Neutrophil (primary cell): ENCODE measurements around the gene HAP1.
"Not testable (repeated sequence)": the region's sequence is repeated elsewhere in the genome, so short reads cannot be mapped to it uniquely, and the experiment has no call there.

Experiments used
- H3K27ac ChIP-seq: fragments of 200-600 bp; sonication (generic); 2 replicates; pipeline ENCODE4 v1.5.1; 2016; ENCODE audit warnings: mild to moderate bottlenecking, moderate library complexity
- H3K27me3 ChIP-seq: fragments of 200-600 bp; sonication (generic); 2 replicates; pipeline ENCODE4 v1.6.0; 2016; ENCODE audit warnings: mild to moderate bottlenecking
- H3K36me3 ChIP-seq: fragments of 200-600 bp; sonication (generic); 2 replicates; pipeline ENCODE4 v1.5.1; 2017
- H3K4me1 ChIP-seq, 2 experiments: fragments of 200-600 bp in 1 of 2; sonication (generic) in 1 of 2; 1 replicate in 1 of 2; 2 replicates in 1 of 2; pipeline versions ENCODE4 v1.5.1 to v1.6.1; 2013 to 2016; ENCODE audit warnings: low read depth in 1 of 2, low read length in 1 of 2, mild to moderate bottlenecking in 1 of 2, moderate library complexity in 1 of 2; ENCODE audit not compliant: control insufficient read depth in 1 of 2, insufficient read depth in 1 of 2
- H3K4me3 ChIP-seq, 2 experiments: fragments of 200-600 bp in 1 of 2; sonication (generic) in 1 of 2; 1 replicate in 1 of 2; 2 replicates in 1 of 2; pipeline ENCODE4 v1.5.1; 2013 to 2016; ENCODE audit warnings: low read depth in 1 of 2, low read length in 1 of 2, mild to moderate bottlenecking in 1 of 2, moderate library complexity in 1 of 2
- H3K9me3 ChIP-seq: fragments of 200-600 bp; sonication (generic); 2 replicates; pipeline ENCODE4 v1.5.1; 2016
- TF ChIP-seq, protein P1 (sequence below): fragments of 200-600 bp; sonication (generic); IDR thresholded peaks from 2 replicates; pipeline ENCODE4 v1.5.1; 2016; ENCODE audit warnings: antibody characterized with exemption

Gene HAP1

DNA sequence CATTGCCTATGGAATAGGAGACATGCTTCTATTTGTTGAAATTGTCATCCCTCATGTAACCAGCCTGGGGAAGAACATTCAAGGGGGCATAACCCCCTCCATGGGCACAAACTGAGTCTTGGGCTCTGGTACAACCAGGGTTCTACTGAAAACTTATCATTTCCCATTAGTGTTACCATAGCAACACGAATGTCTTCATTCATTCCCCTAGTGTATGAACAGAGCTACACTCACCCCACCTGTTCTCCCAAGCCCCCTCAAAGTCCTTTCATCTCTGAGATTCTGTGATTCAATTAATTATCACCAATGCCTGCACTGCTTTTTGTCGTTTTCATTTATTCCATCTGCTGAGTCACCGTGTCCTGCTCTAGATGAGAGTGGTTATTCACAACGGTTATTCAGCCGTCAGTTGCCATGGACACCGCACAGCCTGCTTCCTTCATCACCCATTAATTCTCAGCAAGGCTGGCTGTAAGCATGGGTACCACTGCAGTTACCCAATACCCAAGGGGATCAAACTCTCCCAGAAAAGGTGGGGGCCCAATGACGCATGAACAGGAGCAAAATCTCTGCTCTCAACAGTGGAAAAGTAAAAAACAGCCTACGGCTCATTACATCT, 23.9 kb downstream of the HAP1 start:
- TF ChIP-seq, protein P1, sequence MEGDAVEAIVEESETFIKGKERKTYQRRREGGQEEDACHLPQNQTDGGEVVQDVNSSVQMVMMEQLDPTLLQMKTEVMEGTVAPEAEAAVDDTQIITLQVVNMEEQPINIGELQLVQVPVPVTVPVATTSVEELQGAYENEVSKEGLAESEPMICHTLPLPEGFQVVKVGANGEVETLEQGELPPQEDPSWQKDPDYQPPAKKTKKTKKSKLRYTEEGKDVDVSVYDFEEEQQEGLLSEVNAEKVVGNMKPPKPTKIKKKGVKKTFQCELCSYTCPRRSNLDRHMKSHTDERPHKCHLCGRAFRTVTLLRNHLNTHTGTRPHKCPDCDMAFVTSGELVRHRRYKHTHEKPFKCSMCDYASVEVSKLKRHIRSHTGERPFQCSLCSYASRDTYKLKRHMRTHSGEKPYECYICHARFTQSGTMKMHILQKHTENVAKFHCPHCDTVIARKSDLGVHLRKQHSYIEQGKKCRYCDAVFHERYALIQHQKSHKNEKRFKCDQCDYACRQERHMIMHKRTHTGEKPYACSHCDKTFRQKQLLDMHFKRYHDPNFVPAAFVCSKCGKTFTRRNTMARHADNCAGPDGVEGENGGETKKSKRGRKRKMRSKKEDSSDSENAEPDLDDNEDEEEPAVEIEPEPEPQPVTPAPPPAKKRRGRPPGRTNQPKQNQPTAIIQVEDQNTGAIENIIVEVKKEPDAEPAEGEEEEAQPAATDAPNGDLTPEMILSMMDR = no peak
- peaks cover 19% of the 10 kb centered on the region for H3K27me3 ChIP-seq
- no peaks in the 10 kb centered on the region for H3K36me3 ChIP-seq
- H3K27ac ChIP-seq = no peak overlapping the region
- H3K9me3 ChIP-seq = no peaks in the 10 kb centered on the region
- no peaks in the 10 kb centered on the region for H3K4me1 ChIP-seq
- H3K4me3 ChIP-seq = no peak overlapping the region

DNA sequence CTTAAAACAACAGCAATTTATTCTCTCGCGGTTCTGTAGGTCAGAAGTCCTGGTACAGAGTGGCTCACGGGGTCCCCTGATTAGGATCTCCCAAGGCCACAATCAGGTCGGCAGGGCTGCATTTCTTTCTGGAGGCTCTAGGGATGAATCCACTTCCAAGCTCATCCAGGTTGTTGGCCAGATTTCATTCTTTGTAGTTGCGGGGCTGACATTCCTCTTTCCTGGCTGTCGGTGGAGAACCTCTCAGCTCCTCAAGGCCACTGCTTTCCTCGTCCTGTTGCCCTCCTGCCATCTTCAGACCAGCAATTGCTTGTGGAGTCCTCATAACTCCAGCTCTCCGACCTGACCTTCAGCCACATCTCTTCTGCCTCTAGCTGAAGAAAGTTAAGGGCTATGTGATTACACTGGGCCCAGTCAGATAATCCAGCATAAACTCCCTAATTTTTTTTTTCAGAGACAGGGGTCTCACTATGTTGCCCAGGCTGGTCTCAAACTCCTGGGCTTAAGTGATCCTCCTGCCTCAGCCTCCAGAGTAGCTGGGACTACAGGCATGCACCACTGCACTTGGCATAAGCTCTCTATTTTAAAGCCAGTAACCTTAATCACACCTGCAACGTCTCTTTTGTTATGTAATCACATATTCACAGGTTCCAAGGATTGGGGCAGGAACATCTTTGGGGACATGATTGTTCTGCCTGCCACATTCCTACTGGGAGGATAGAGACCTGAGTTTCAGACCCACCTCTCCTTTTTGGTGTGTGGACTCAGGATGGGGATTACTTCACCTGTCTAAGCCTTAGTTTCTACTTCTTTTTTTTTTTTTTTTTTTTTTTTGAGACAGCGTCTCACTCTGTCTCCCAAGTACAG, 26.4 kb downstream of the HAP1 start:
- Histone ChIP-seq H3K4me3 (no peak overlapping the region), H3K27ac (no peak overlapping the region), H3K9me3 (no peaks in the 10 kb centered on the region), H3K36me3 (no peaks in the 10 kb centered on the region), H3K4me1 (no peaks in the 10 kb centered on the region), H3K27me3 (peaks cover 19% of the 10 kb centered on the region)
- TF ChIP-seq, protein P1 = no peak

DNA sequence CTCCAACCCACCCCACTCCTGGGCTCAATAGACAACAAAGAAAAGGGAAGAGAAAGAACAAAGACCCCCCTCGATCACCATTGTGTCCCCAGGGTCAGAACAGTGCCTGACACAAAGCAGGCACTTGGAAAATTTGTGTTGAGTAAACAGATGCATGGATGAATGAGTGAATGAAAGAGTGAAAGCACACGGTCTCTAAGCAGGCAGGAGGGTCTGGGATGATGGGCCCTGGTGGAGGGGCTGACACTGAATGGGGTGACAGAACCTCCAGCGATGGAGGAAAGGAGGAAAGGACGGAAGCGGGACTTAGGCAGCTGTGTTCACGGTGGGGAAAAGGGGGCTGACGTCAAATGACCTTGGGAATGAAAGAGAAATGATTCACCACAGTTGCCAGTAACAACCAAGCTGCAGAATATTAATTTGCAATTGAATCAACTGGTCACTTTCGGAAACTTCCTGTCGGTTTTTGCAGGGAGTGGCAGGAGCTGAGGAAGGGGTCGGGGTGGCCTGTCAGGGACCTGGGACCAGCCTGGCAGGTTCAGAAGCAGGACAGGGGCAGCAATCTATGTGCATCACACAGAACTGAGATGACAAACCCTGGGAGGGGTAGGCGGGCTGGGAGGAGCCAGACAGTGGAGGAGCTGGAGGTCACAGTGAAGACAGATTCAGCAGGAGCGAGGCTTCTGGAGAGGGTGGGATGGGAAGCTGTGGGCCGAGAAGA, 29.0 kb downstream of the HAP1 start:
- TF ChIP-seq, protein P1 = no peak
- H3K4me1 ChIP-seq = no peaks in the 10 kb centered on the region
- H3K27ac ChIP-seq = no peak overlapping the region
- peaks cover 2% of the 10 kb centered on the region for H3K27me3 ChIP-seq
- H3K4me3 ChIP-seq = no peak overlapping the region
- no peaks in the 10 kb centered on the region for H3K9me3 ChIP-seq
- H3K36me3 ChIP-seq = no peaks in the 10 kb centered on the region

DNA sequence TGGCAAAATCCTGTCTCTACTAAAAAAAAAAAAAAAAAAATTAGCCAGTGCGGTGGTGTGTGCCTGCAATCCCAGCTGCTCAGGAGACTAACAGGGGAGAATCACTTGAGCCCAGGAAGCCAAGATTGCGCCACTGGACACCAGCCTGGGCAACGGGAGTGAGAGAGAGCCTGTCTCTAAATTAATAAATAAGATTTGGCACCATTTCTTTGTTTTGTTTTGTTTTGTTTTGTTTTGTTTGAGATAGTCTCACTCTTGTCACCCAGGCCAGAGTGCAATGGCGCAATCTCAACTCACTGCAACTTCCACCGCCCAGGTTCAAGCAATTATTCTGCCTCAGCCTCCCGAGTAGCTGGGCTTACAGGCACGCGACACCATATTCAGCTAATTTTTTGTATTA, 31.7 kb downstream of the HAP1 start:
- TF ChIP-seq, protein P1 = no peak
- Histone ChIP-seq H3K4me1 (no peaks in the 10 kb centered on the region), H3K36me3 (no peaks in the 10 kb centered on the region), H3K4me3 (no peak overlapping the region), H3K27me3 (no peaks in the 10 kb centered on the region), H3K27ac (no peak overlapping the region), H3K9me3 (no peaks in the 10 kb centered on the region)

DNA sequence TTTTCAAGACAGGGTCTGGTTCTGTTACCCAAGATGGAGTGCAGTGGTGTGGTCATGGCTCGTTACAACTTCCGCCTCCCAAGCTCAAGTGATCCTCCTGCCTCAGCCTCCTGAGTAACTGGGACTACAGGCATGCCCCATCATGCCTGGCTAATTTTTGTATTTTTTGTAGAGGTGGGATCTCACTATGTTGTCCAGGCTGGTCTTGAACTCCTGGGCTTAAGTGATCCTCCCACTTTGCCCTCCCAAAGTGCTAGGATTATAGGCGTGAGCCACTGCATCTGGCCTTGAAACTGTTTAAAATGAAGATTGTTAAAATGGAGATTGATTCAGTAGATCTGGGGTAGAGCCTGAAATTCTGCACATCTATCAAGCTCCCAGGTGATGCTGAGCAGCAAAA, 33.6 kb downstream of the HAP1 start:
- not testable (repeated sequence) for H3K27me3 ChIP-seq, H3K27ac ChIP-seq, H3K9me3 ChIP-seq, H3K4me1 ChIP-seq, H3K36me3 ChIP-seq, H3K4me3 ChIP-seq
